ENCODE data around the gene CDC42SE1. TPM values are rescaled to one million over a fixed set of nuclear protein-coding genes. Genes with fewer than 3 reads are reported as not detected.

The CDC42SE1 gene
- total RNA-seq, 1 donor from 2014 or later, result 148 TPM

- Mint-ChIP-seq H3K4me1 (peaks cover 67% of the 10 kb centered on the region), H3K9me3 (no peaks in the 10 kb centered on the region), H3K27ac (peak within 1 kb of the TSS; percentile 93), H3K36me3 (ENCODE audit: low read depth) (peaks cover 16% of the 10 kb centered on the region), H3K27me3 (no peaks in the 10 kb centered on the region), H3K4me3 (peak within 1 kb of the TSS; percentile 98)
- POLR2A ChIA-PET, result interaction anchor here (0.6 kb wide), 1 partner anchor 333 kb away, joined by 4 read pairs; no protein-coding TSS in a partner anchor
- ATAC-seq (ENCODE audit: low read depth), result peak; percentile 94
- no peak for TF ChIP-seq CTCF (IDR thresholded peaks at IDR 0.05)
- CTCF ChIA-PET, result no interaction called here
- peak; percentile 91 for DNase-seq
- intact Hi-C loops (cut with micrococcal nuclease), result loop anchor here (1.0 to 10.0 kb wide), 11 partner anchors 29 to 604 kb away; partner anchors contain the start of genes ARNT, CDC42SE1, PSMD4 and SETDB1
These were observed 50.9 kb downstream of the CDC42SE1 start, which contains the start of gene PRUNE1 for GRCh38 chr1:151008244-151009205. PRUNE1 (plus strand) TSS chr1:151008449; CDS start chr1:151008633, 184 bp downstream.

- ChIA-PET POLR2A (no interaction called here), CTCF (no interaction called here)
- Mint-ChIP-seq H3K27me3 (no peaks in the 10 kb centered on the region), H3K36me3 (ENCODE audit: low read depth) (peaks cover 13% of the 10 kb centered on the region), H3K4me1 (peaks cover 69% of the 10 kb centered on the region), H3K27ac (peak overlapping the region; percentile 93), H3K9me3 (no peaks in the 10 kb centered on the region), H3K4me3 (peak overlapping the region; percentile 98)
- intact Hi-C loops (cut with micrococcal nuclease), result loop anchor here (1.0 to 10.0 kb wide), 11 partner anchors 29 to 604 kb away; partner anchors contain the start of genes ARNT, CDC42SE1, PSMD4 and SETDB1
- ATAC-seq (ENCODE audit: low read depth), result no peak
- DNase-seq, result no peak
- TF ChIP-seq CTCF (IDR thresholded peaks at IDR 0.05), result no peak
These were observed 51.6 kb downstream of the CDC42SE1 start for GRCh38 chr1:151007853-151008243.

- peak within 1 kb of the TSS; percentile 93 for H3K27ac Mint-ChIP-seq
- POLR2A ChIA-PET, result interaction anchor here (1.0 to 1.9 kb wide), 11 partner anchors 10 to 643 kb away, joined by 3 to 8 read pairs (median 4); partner anchors contain the start of genes C1orf56, CDC42SE1, CERS2 and GABPB2
- ATAC-seq (ENCODE audit: low read depth) (peak; percentile 43), DNase-seq (peak; percentile 29)
- CTCF ChIA-PET, result interaction anchor here (0.6 to 2.6 kb wide), 7 partner anchors 8 to 447 kb away, joined by 3 to 19 read pairs (median 4); no protein-coding TSS in a partner anchor
- intact Hi-C loops (cut with micrococcal nuclease), result loop anchor here (5.0 to 10.0 kb wide), 4 partner anchors 151 to 606 kb away; partner anchors contain the start of genes PSMD4, SNX27 and TNFAIP8L2
- H3K27me3 Mint-ChIP-seq, result no peaks in the 10 kb centered on the region
- no peak for TF ChIP-seq CTCF (IDR thresholded peaks at IDR 0.05)
- H3K9me3 Mint-ChIP-seq, result no peaks in the 10 kb centered on the region
- H3K36me3 Mint-ChIP-seq (ENCODE audit: low read depth), result peaks cover 16% of the 10 kb centered on the region
- H3K4me1 Mint-ChIP-seq, result peaks cover 68% of the 10 kb centered on the region
- peak within 1 kb of the TSS; percentile 98 for H3K4me3 Mint-ChIP-seq
These were observed 52.9 kb downstream of the CDC42SE1 start, which contains the start of gene MINDY1 for GRCh38 chr1:151006327-151007052. MINDY1 (minus strand) TSS chr1:151006902; CDS start chr1:151002617, 4,285 bp downstream.

- ChIA-PET POLR2A (interaction anchor here (0.6 to 1.9 kb wide), 12 partner anchors 32 to 809 kb away, joined by 3 to 8 read pairs (median 4); partner anchors contain the start of genes C1orf56, CDC42SE1, CERS2 and GABPB2), CTCF (interaction anchor here (1.0 to 2.6 kb wide), 6 partner anchors 8 to 446 kb away, joined by 3 to 19 read pairs (median 4); no protein-coding TSS in a partner anchor)
- ATAC-seq (ENCODE audit: low read depth), result no peak
- peaks cover 65% of the 10 kb centered on the region for H3K4me1 Mint-ChIP-seq
- intact Hi-C loops (cut with micrococcal nuclease), result loop anchor here (5.0 to 10.0 kb wide), 4 partner anchors 151 to 606 kb away; partner anchors contain the start of genes PSMD4, SNX27 and TNFAIP8L2
- peak overlapping the region; percentile 98 for H3K4me3 Mint-ChIP-seq
- DNase-seq, result no peak
- TF ChIP-seq CTCF (IDR thresholded peaks at IDR 0.05), result no peak
- no peaks in the 10 kb centered on the region for H3K9me3 Mint-ChIP-seq
- no peaks in the 10 kb centered on the region for H3K27me3 Mint-ChIP-seq
- H3K36me3 Mint-ChIP-seq (ENCODE audit: low read depth), result peaks cover 11% of the 10 kb centered on the region
- H3K27ac Mint-ChIP-seq, result peak overlapping the region; percentile 93
These were observed 53.6 kb downstream of the CDC42SE1 start for GRCh38 chr1:151005729-151006319.
